Hematopoietic multipotent progenitor cell treated with erythropoietin and hydrocortisone succinate and interleukin-3 and kit ligand, for 17 days (in vitro differentiated cells): Measurements from ENCODE around the gene OSM.
"Not testable (repeated sequence)": the region's sequence is repeated elsewhere in the genome, so short reads cannot be mapped to it uniquely, and the experiment has no call there.

Source experiments
- DNase-seq: peaks from one replicate; pipeline ENCODE4 v3.0.0-alpha.2; 2015; ENCODE audit warnings: low spot score

Gene OSM

DNA sequence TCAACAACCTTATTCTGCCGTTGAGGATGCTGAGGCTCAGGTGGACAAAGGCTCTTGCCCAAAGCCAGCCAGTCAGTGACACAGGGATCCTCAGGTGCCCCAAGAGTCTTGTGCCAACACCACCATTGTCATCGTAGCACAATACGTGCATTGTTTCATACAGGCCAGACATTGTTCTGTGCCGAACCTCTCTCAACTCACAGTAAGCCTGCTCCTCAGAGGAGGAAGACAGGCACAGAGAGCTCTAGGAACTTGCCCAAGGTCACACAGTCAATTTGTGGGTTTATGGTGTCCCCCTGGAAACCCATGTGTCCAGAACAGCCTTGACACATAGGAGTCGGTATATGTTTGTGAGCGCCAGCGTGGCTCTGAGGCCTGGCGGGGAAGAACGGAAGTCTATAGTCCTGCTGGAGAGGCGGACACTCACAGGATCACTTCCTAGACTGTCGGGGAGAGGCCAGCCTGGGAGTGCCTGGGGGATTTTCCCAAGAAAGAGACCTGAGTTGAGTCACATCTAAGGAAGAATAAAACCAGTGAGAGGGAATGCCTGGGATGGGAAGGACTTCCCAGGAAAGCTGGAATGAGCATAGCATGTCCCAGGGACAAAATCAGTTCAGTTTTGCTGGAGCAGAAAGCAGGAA lies 40.3 kb downstream of the OSM start:
- DNase-seq: no peak

DNA sequence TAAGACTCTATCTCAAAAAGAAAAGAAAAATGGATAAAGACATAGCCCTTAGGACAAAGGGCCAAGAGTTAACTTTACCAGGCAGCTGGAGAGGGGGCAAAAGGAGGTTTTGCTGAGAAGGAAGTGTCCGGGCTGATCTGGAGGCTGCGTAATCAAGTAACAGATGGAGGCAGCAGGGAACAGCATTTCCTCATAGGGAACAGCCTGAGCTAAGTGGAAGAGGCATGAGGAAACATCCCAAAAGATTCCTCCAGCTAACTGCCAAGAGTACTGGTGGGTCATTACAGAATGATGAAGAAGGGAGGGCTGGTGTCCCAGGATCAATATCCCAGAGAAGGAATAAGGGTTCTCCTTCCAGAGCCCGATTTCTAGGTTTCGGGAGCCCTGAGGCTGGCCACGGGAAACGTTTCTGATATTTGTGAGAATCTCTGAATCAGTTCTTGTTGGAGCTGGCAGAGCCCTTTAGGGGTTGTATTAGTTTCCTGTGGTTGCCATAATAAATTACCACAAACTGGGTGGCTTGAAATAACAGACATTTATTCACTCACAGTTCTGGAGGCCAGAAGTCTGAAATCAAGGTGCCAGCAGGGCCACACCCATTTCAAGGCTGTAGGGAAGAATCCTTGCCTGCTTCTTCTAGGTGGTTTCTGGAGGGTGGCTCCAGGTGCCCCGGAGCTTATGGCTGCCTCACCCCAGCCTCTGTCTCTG lies 41.3 kb downstream of the OSM start:
- no peak for DNase-seq

- DNase-seq: no peak
Observed at GRCh38 chr22:30224161-30224857, 42.3 kb downstream of the OSM start.

GRCh38 chr22:30223303-30223702 lies 43.3 kb downstream of the OSM start:
- no peak for DNase-seq

DNA sequence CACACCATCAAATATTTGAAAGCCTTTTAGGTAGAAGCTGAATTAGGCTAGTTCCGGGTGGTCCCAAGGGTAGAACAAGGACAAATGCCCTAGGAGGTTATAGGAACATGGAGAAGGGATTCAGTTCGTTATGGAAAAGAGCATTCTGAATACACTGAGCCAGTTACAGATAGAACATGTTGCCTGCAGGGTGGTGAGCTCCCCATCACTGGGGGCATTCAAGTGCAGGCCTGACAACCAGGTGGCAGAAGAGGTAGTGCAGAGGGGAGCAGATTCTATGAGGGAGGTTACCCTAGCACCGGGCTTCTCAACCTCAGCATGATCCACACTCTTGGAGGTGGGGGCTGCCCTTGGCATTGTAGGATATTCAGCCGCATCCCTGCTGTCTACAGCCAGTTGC lies 44.3 kb downstream of the OSM start:
- no peak for DNase-seq

DNA sequence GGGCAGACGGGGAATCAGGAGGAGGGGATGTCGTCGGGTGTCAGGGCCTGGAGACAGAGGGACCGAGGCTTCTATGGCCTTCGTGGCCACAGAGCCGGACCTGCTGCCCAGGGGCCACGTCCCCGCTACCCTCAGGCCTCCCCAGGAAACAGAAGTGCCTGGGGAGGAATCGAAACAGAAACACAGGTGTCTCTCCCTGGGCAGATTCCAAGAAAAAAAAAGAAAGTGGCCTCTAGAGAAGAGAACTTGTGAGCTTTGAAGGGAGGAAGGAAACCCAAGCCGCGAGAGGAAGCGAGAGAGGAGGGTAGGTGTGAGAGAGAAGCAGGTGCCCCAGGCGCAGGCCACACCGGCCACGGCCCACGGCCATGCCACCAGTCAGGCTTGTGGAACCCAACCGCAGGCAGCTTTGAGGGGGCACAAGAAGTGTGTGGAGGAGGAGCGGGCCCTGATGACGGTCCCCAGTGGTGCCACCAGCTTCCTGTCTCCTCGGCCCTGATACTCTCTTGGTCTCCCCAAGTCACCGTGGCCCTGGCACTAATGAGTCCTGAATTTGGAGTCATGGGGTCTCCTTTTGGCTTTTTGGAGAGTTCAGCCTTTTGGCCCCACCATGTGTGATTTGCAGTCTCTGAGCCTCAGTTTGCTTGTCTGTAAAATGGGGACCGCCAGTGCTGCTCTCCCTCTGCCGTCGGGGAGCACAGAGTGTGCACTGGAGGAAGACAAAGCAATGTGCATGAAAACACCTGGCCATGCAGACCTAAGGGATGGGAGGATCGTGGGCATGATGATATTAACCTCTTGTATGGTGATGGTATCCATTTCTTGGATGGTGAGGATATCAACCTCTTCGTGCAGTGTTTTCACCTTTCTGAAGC lies 45.3 kb downstream of the OSM start:
- DNase-seq: no peak

DNA sequence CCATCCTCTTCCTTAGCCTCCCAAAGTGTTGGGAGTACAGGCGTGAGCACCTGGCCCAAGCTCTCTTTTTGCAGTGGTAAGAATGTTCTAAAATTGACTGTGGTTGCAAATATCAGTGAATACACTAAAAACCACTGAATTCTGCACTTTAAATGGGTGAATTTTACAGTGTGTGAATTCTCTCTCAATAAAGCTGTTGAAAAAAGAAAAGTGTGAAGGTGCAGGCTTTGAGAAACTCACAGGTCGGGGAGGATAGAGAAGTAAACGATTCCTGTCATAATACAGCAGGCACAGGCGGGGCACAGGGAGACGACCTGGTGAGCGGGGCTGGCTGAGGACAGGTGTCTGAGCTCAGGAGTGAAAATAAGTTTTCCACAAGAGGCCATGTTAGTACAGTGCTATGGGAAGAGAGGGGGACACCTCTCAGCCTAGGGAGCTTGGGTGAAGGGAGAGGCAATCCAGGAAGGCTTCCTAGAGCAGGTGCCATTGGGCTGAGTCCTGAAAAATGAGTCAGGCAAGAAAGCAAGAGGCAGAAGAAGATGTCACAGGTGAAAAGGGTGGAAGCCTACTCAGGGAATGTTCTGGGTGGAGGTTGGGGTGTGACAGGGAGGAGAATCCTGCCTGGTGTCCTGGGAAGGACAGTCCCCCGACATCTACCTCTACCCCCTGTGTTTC lies 46.2 kb downstream of the OSM start:
- DNase-seq: no peak

DNA sequence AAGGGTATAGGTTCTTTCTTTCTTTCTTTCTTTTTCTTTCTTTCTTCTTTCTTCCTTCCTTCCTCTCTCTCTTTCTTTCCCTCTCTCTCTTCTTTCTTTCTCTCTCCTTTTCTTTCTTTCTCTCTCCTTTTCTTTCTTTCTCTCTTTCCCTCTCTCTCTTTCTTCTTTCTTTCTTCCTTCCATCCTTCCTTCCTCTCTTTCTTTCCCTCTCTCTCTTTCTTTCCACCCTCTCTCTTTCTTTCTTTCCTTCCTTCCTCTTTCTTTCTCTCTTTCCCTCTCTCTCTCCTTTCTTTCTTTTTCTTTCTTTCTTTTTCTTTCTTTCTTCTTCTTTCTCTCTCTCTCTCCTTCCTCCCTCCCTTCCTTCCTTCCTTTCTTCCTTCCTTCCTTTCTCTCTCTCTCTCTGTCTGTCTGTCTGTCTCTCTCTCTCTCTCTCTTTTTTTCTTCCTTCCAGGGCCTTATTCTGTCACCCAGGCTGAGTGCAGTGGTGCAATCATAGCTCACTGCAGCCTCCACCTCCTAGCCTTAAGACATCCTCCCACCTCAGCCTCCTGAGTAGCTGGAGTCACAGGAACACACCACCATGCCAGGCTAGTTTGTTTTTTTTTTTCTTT lies 46.9 kb downstream of the OSM start:
- DNase-seq: no peak

- no peak for DNase-seq
Observed at GRCh38 chr22:30219049-30219654, 47.5 kb downstream of the OSM start.

GRCh38 chr22:30217698-30218560 lies 48.7 kb downstream of the OSM start:
- peak; percentile 38 for DNase-seq

GRCh38 chr22:30216710-30217109 lies 49.9 kb downstream of the OSM start:
- DNase-seq: peak; percentile 87

- not testable (repeated sequence) for DNase-seq
Observed at GRCh38 chr22:30216272-30216671, 50.4 kb downstream of the OSM start.

GRCh38 chr22:30214703-30215407 lies 51.8 kb downstream of the OSM start:
- DNase-seq: peak; percentile 36

- DNase-seq: no peak
Observed at GRCh38 chr22:30212996-30213441, 53.6 kb downstream of the OSM start.
